ENCODE measurements around the gene SMIM23.

DNA sequence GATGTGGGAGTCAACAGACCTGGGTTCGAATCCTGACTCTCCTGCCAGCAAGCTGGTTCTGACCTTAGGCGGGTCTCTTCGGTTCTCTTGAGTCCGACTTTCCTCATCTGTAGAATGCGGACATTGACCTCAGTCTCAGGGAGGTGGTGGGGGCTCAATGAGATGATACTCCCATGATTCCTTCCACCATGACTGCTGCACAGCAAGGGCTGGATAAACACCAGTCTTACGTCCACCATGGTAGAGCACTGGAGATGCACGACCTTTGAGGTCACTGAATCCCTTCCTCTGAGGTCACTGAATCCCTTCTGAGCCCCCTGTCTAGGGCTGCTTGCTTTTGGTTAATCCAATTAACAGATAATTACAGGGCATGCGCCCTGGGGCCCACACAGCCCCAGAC is 12.5 kb upstream of the SMIM23 start:
- TF ChIP-seq ZSCAN30 (tag by site-specific recombination; IDR thresholded peaks at IDR 0.05) (no peak), ZNF133 (tag by site-specific recombination; IDR thresholded peaks at IDR 0.05) (no peak), ZNF274 (IDR thresholded peaks at IDR 0.05; ENCODE audit: low read length) (no peak), ZNF274 (tag by site-specific recombination; IDR thresholded peaks at IDR 0.05; ENCODE audit: borderline replicate concordance) (no peak), GLI2 (tag by site-specific recombination; IDR thresholded peaks at IDR 0.05; ENCODE audit: borderline replicate concordance, low read depth) (no peak), TCF7L2 (IDR thresholded peaks at IDR 0.05; ENCODE audit: borderline replicate concordance, low read depth, low read length) (no peak)
- TF ChIP-seq, protein P1, sequence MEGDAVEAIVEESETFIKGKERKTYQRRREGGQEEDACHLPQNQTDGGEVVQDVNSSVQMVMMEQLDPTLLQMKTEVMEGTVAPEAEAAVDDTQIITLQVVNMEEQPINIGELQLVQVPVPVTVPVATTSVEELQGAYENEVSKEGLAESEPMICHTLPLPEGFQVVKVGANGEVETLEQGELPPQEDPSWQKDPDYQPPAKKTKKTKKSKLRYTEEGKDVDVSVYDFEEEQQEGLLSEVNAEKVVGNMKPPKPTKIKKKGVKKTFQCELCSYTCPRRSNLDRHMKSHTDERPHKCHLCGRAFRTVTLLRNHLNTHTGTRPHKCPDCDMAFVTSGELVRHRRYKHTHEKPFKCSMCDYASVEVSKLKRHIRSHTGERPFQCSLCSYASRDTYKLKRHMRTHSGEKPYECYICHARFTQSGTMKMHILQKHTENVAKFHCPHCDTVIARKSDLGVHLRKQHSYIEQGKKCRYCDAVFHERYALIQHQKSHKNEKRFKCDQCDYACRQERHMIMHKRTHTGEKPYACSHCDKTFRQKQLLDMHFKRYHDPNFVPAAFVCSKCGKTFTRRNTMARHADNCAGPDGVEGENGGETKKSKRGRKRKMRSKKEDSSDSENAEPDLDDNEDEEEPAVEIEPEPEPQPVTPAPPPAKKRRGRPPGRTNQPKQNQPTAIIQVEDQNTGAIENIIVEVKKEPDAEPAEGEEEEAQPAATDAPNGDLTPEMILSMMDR (tag by site-specific recombination; IDR thresholded peaks at IDR 0.05), result no peak
- TF ChIP-seq, protein P2, sequence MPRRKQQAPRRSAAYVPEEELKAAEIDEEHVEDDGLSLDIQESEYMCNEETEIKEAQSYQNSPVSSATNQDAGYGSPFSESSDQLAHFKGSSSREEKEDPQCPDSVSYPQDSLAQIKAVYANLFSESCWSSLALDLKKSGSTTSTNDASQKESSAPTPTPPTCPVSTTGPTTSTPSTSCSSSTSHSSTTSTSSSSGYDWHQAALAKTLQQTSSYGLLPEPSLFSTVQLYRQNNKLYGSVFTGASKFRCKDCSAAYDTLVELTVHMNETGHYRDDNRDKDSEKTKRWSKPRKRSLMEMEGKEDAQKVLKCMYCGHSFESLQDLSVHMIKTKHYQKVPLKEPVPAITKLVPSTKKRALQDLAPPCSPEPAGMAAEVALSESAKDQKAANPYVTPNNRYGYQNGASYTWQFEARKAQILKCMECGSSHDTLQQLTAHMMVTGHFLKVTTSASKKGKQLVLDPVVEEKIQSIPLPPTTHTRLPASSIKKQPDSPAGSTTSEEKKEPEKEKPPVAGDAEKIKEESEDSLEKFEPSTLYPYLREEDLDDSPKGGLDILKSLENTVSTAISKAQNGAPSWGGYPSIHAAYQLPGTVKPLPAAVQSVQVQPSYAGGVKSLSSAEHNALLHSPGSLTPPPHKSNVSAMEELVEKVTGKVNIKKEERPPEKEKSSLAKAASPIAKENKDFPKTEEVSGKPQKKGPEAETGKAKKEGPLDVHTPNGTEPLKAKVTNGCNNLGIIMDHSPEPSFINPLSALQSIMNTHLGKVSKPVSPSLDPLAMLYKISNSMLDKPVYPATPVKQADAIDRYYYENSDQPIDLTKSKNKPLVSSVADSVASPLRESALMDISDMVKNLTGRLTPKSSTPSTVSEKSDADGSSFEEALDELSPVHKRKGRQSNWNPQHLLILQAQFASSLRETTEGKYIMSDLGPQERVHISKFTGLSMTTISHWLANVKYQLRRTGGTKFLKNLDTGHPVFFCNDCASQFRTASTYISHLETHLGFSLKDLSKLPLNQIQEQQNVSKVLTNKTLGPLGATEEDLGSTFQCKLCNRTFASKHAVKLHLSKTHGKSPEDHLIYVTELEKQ (tag by site-specific recombination; IDR thresholded peaks at IDR 0.05; ENCODE audit: borderline replicate concordance), result no peak

Data from HEK293 (cell line).